IMR-90 (cell line): ENCODE data around the gene PRUNE2. TPM values are rescaled to one million over a fixed set of nuclear protein-coding genes. Genes with fewer than 3 reads are reported as not detected.

ENCODE experiments used
- ATAC-seq: fragments of 200-7000 bp; cut with Tn5 transposase; 2 replicates; pipeline ENCODE4 v1.9.1; 2020; ENCODE audit warnings: low read depth, mild to moderate bottlenecking, moderate library complexity
- BruUV-seq: library from RNA; stranded (reverse); fragments of 400-500 nt; replicated peaks from 2 replicates; lab custom pipeline; 2021; lab: Mats Ljungman, UMichigan
- CTCF ChIA-PET: fragments of 300-600 bp; formaldehyde crosslinking; extraction: SDS; loops from one replicate; lab custom pipeline; 2021; ENCODE audit warnings: antibody characterized with exemption; lab: Yijun Ruan, JAX
- POLR2A ChIA-PET: fragments of 300-600 bp; sonication (Branson Sonifier 250); formaldehyde crosslinking; loops from one replicate; lab custom pipeline; 2022; ENCODE audit warnings: antibody characterized with exemption; ENCODE audit not compliant: unreplicated experiment; lab: Charles Lee
- DNase-seq: peaks from one replicate; pipeline ENCODE4 v3.0.0; 2013
- H2AFZ ChIP-seq: replicated peaks from 2 replicates; pipeline ENCODE3; 2013; ENCODE audit warnings: low read length, mild to moderate bottlenecking; ENCODE audit not compliant: poor library complexity
- H2AK5ac ChIP-seq: 2 replicates; pipeline ENCODE4 v1.6.1; 2013; ENCODE audit warnings: low read depth, low read length, inconsistent platforms
- H2AK9ac ChIP-seq: replicated peaks from 2 replicates; pipeline ENCODE3; 2013; ENCODE audit warnings: mild to moderate bottlenecking, low read depth, low read length, moderate library complexity; ENCODE audit not compliant: poor library complexity
- H2BK120ac ChIP-seq: 2 replicates; pipeline ENCODE4 v1.6.1; 2013; ENCODE audit warnings: low read depth, low read length, inconsistent platforms
- H2BK15ac ChIP-seq: 3 replicates; pipeline ENCODE4 v1.6.1; 2013; ENCODE audit warnings: low read depth, low read length, inconsistent platforms
- H2BK20ac ChIP-seq: 2 replicates; pipeline ENCODE4 v1.6.1; 2013; ENCODE audit warnings: low read depth, mild to moderate bottlenecking, inconsistent platforms, low read length, moderate library complexity
- H2BK5ac ChIP-seq: 2 replicates; pipeline ENCODE4 v1.6.1; 2013; ENCODE audit warnings: mild to moderate bottlenecking, low read depth, low read length, inconsistent platforms; ENCODE audit not compliant: poor library complexity, severe bottlenecking
- H3K14ac ChIP-seq: replicated peaks from 2 replicates; pipeline ENCODE4 v1.6.1; 2013; ENCODE audit warnings: low read depth, low read length, inconsistent platforms
- H3K18ac ChIP-seq: 2 replicates; pipeline ENCODE4 v1.6.1; 2013; ENCODE audit warnings: low read depth, low read length, control low read depth
- H3K23ac ChIP-seq: 2 replicates; pipeline ENCODE4 v1.6.1; 2013; ENCODE audit warnings: low read depth, low read length, inconsistent platforms
- H3K27ac ChIP-seq: 2 replicates; pipeline ENCODE4 v1.5.1; 2013; ENCODE audit warnings: mild to moderate bottlenecking, control low read depth, low read length; ENCODE audit not compliant: insufficient read depth
- H3K27me3 ChIP-seq: 2 replicates; pipeline ENCODE4 v1.6.1; 2013; ENCODE audit warnings: low read length; ENCODE audit not compliant: control insufficient read depth, insufficient read depth
- H3K36me3 ChIP-seq: 2 replicates; pipeline ENCODE4 v1.6.1; 2013; ENCODE audit warnings: low read length, mixed read lengths; ENCODE audit not compliant: control insufficient read depth, insufficient read depth
- H3K4ac ChIP-seq: 2 replicates; pipeline ENCODE4 v1.6.1; 2013; ENCODE audit warnings: low read depth, low read length, inconsistent platforms
- H3K4me1 ChIP-seq: 2 replicates; pipeline ENCODE4 v1.6.1; 2013; ENCODE audit warnings: low read length, mixed read lengths; ENCODE audit not compliant: control insufficient read depth, insufficient read depth
- H3K4me2 ChIP-seq: 2 replicates; pipeline ENCODE4 v1.6.1; 2013; ENCODE audit warnings: low read depth, mild to moderate bottlenecking, control low read depth, low read length, moderate library complexity
- H3K4me3 ChIP-seq: 2 replicates; pipeline ENCODE4 v1.5.1; 2013; ENCODE audit warnings: low read depth, mild to moderate bottlenecking, control low read depth, low read length, moderate library complexity; ENCODE audit not compliant: insufficient read depth
- H3K56ac ChIP-seq: 2 replicates; pipeline ENCODE4 v1.6.1; 2013; ENCODE audit warnings: low read length, inconsistent platforms; ENCODE audit not compliant: insufficient read depth; ENCODE audit errors: extremely low read depth
- H3K79me1 ChIP-seq, 2 experiments: 2 replicates each; pipeline ENCODE4 v1.6.1; 2013; ENCODE audit warnings: low read length in 2 of 2, inconsistent platforms in 1 of 2, low read depth in 1 of 2
- H3K9ac ChIP-seq: 2 replicates; pipeline ENCODE4 v1.6.1; 2013; ENCODE audit warnings: low read depth, low read length, control low read depth
- H3K9me1 ChIP-seq: 2 replicates; pipeline ENCODE4 v1.6.1; 2013; ENCODE audit warnings: low read length, inconsistent platforms; ENCODE audit not compliant: insufficient read depth
- H3K9me3 ChIP-seq: 2 replicates; pipeline ENCODE4 v1.6.1; 2013; ENCODE audit warnings: low read length; ENCODE audit not compliant: control insufficient read depth, insufficient read depth
- H4K20me1 ChIP-seq: 2 replicates; pipeline ENCODE4 v1.6.1; 2013; ENCODE audit warnings: low read length, inconsistent platforms; ENCODE audit not compliant: insufficient read depth
- H4K5ac ChIP-seq: 2 replicates; pipeline ENCODE4 v1.6.1; 2013; ENCODE audit warnings: mild to moderate bottlenecking, low read depth, low read length, control low read depth
- H4K8ac ChIP-seq, 2 experiments: 2 replicates each; pipeline ENCODE4 v1.6.1; 2013; ENCODE audit warnings: low read depth in 2 of 2, low read length in 2 of 2, control low read depth in 1 of 2, inconsistent platforms in 1 of 2
- H4K91ac ChIP-seq: 2 replicates; pipeline ENCODE4 v1.6.1; 2013; ENCODE audit warnings: low read depth, low read length, inconsistent platforms; ENCODE audit not compliant: insufficient read depth
- BHLHE40 ChIP-seq: fragments of 150-350 bp; IDR thresholded peaks from 2 replicates; pipeline ENCODE4 v1.6.1; 2016; ENCODE audit warnings: mild to moderate bottlenecking, low read depth, low read length
- ELK1 ChIP-seq: fragments of 150-350 bp; IDR thresholded peaks from 2 replicates; pipeline ENCODE4 v1.6.1; 2016; ENCODE audit warnings: low read depth, mild to moderate bottlenecking, low read length, moderate library complexity, borderline replicate concordance
- FOS ChIP-seq: fragments of 150-350 bp; IDR thresholded peaks from 2 replicates; pipeline ENCODE4 v1.6.1; 2016; ENCODE audit warnings: low read depth, low read length
- MAFK ChIP-seq: IDR thresholded peaks from 2 replicates; pipeline ENCODE4 v1.6.1; 2012; ENCODE audit warnings: low read depth, low read length, improper control_type of control experiment
- MAZ ChIP-seq: IDR thresholded peaks from 2 replicates; pipeline ENCODE4 v1.6.1; 2012; ENCODE audit warnings: low read depth, mild to moderate bottlenecking, low read length, improper control_type of control experiment, moderate library complexity, borderline replicate concordance
- USF2 ChIP-seq: fragments of 150-350 bp; IDR thresholded peaks from 2 replicates; pipeline ENCODE4 v1.6.1; 2017; ENCODE audit warnings: mild to moderate bottlenecking, antibody characterized with exemption, low read length, low read depth
- WGBS, 2 experiments: methylation state at CpG; one replicate each; pipeline versions ENCODE4 v1.1.5 to v1.1.7; 2013; ENCODE audit warnings: missing lambda C conversion rate in 2 of 2; ENCODE audit not compliant: insufficient read length in 1 of 2; ENCODE audit errors: extremely low coverage in 2 of 2; 5-methylcytosine and 5-hydroxymethylcytosine counted together
- dilution Hi-C: fragments of 300-500 bp; cut with HindIII; formaldehyde crosslinking; loops from one replicate; pipeline ENCODE4 v1.14.3; 2018; ENCODE audit warnings: low sequenced_read_pairs; ENCODE audit not compliant: unreplicated experiment
- in situ Hi-C: fragments of 300-500 bp; cut with MboI; formaldehyde crosslinking; loops from 3 replicates; pipeline ENCODE4 v1.14.3; 2019; ENCODE audit warnings: low sequenced_read_pairs, inconsistent platforms, mixed read lengths
- intact Hi-C: fragments of 100-400 bp; cut with micrococcal nuclease; formaldehyde crosslinking; loops from 2 replicates; pipeline ENCODE4 v1.10.0; 2022
- polyA plus RNA-seq, 3 experiments: library from polyadenylated mRNA; depleted of rRNA; stranded (reverse); fragments of >200 nt; gene quantifications; 2 replicates each; pipeline ENCODE4 v1.2.3, GENCODE V29; 2012; ENCODE audit warnings: low replicate concordance in 1 of 3
- total RNA-seq: library from RNA; depleted of rRNA; stranded (reverse); fragments of >200 nt; gene quantifications from 2 replicates; pipeline ENCODE4 v1.2.3, GENCODE V29; 2012

The PRUNE2 gene
- total and polyA plus RNA-seq, 2 of the 4 experiments (the other 2 are of a cell fraction), result 0.70 to 1.6 TPM

- H2AFZ ChIP-seq, result no peak overlapping the region
- dilution Hi-C loops (no loop called here), in situ Hi-C loops (no loop called here), intact Hi-C loops (no loop called here)
- H3K4me3 ChIP-seq, result no peak overlapping the region
- no peaks in the 10 kb centered on the region for H3K79me1 ChIP-seq
- peaks cover 33% of the 10 kb centered on the region for H3K27me3 ChIP-seq
- POLR2A ChIA-PET, result no interaction called here
- H3K56ac ChIP-seq, result no peak overlapping the region
- no peak overlapping the region for H2BK15ac ChIP-seq
- CTCF ChIA-PET, result no interaction called here
- H3K18ac ChIP-seq, result no peak overlapping the region
- no peak overlapping the region for H2BK5ac ChIP-seq
- H3K9ac ChIP-seq, result no peak overlapping the region
- H4K20me1 ChIP-seq, result no peaks in the 10 kb centered on the region
- H3K27ac ChIP-seq, result no peak overlapping the region
- no peak overlapping the region for H3K4me2 ChIP-seq
- 25% methylated on average over 2 of the region's 3 CpGs; no CpG with 5 or more reads in 1 of the 2 experiments for WGBS, 2 experiments
- H3K4ac ChIP-seq, result no peak overlapping the region
- H2AK5ac ChIP-seq, result no peak overlapping the region
- BruUV-seq, result no TSS peak
- no peak overlapping the region for H3K23ac ChIP-seq
- H4K8ac ChIP-seq, result no peak overlapping the region
- H2BK20ac ChIP-seq, result no peak overlapping the region
- no peak overlapping the region for H2AK9ac ChIP-seq
- no peak overlapping the region for H3K14ac ChIP-seq
- TF ChIP-seq FOS (no peak), USF2 (no peak), MAZ (no peak), BHLHE40 (no peak), ELK1 (no peak), MAFK (no peak)
- no peak for DNase-seq
- ATAC-seq, result no peak
- H3K36me3 ChIP-seq, result no peaks in the 10 kb centered on the region
- H3K4me1 ChIP-seq, result peaks cover 2% of the 10 kb centered on the region; the same call in 1 of the 2 replicates
- H4K91ac ChIP-seq, result no peak overlapping the region
- peaks cover 6% of the 10 kb centered on the region; the same call in 1 of the 2 replicates for H3K9me1 ChIP-seq
- no peak overlapping the region for H4K5ac ChIP-seq
- H3K9me3 ChIP-seq, result no peaks in the 10 kb centered on the region
- H2BK120ac ChIP-seq, result no peak overlapping the region
These were observed 5.0 kb downstream of the PRUNE2 start for GRCh38 chr9:76900884-76901440.
